Osteoblast (primary cell): ENCODE measurements around the gene SLC4A9. TPM values are rescaled to one million over a fixed set of nuclear protein-coding genes. Genes with fewer than 3 reads are reported as not detected.
A peak's percentile ranks its signal among the peaks of the same experiment; 100 is the strongest.

Experiments used
- DNase-seq: peaks from one replicate; pipeline ENCODE4 v3.0.0; 2011; ENCODE audit warnings: low spot score, mixed read lengths; ENCODE audit not compliant: insufficient read length; ENCODE audit errors: missing footprints
- H2AFZ ChIP-seq: 2 replicates; pipeline ENCODE4 v1.6.0; 2011; ENCODE audit warnings: mild to moderate bottlenecking, low read length
- H3K27ac ChIP-seq: 2 replicates; pipeline ENCODE4 v1.5.1; 2011; ENCODE audit warnings: mild to moderate bottlenecking, low read depth, low read length, moderate library complexity
- H3K27me3 ChIP-seq: 2 replicates; pipeline ENCODE4 v1.6.0; 2012; ENCODE audit warnings: mild to moderate bottlenecking, control low read depth, inconsistent platforms, low read length, moderate library complexity; ENCODE audit not compliant: insufficient read depth
- H3K36me3 ChIP-seq: 2 replicates; pipeline ENCODE4 v1.5.1; 2011; ENCODE audit warnings: mild to moderate bottlenecking, low read length, control low read depth, moderate library complexity; ENCODE audit not compliant: insufficient read depth
- H3K4me1 ChIP-seq: 2 replicates; pipeline ENCODE4 v1.5.1; 2011; ENCODE audit warnings: mild to moderate bottlenecking, low read length, control low read depth, moderate library complexity; ENCODE audit not compliant: insufficient read depth
- H3K4me2 ChIP-seq: 2 replicates; pipeline ENCODE4 v1.6.0; 2011; ENCODE audit warnings: mild to moderate bottlenecking, low read length; ENCODE audit not compliant: insufficient read depth
- H3K4me3 ChIP-seq: fragments of 200-600 bp; sonication (generic); 3 replicates; pipeline ENCODE4 v1.5.1; 2012; ENCODE audit warnings: mild to moderate bottlenecking, low read length, inconsistent platforms; ENCODE audit not compliant: insufficient read depth
- H3K79me2 ChIP-seq: 2 replicates; pipeline ENCODE4 v1.6.0; 2012; ENCODE audit warnings: mild to moderate bottlenecking, low read length, control low read depth, inconsistent platforms; ENCODE audit not compliant: insufficient read depth
- H3K9me3 ChIP-seq: 2 replicates; pipeline ENCODE4 v1.5.1; 2011; ENCODE audit warnings: low read depth, low read length, control low read depth
- H4K20me1 ChIP-seq: 2 replicates; pipeline ENCODE4 v1.6.0; 2012; ENCODE audit warnings: mild to moderate bottlenecking, low read length, control low read depth; ENCODE audit not compliant: insufficient read depth
- total RNA-seq: library from RNA; depleted of rRNA; stranded (reverse); fragments of >200 nt; gene quantifications from 2 replicates; pipeline ENCODE4 v1.2.3, GENCODE V29; 2012
- TF ChIP-seq, protein P1 (sequence below): IDR thresholded peaks from 2 replicates; pipeline ENCODE4 v1.5.1; 2011; ENCODE audit warnings: mild to moderate bottlenecking, low read depth, low read length, moderate library complexity; ENCODE audit errors: extremely low read depth

The SLC4A9 gene
- total RNA-seq, 1 donor: not detected

DNA sequence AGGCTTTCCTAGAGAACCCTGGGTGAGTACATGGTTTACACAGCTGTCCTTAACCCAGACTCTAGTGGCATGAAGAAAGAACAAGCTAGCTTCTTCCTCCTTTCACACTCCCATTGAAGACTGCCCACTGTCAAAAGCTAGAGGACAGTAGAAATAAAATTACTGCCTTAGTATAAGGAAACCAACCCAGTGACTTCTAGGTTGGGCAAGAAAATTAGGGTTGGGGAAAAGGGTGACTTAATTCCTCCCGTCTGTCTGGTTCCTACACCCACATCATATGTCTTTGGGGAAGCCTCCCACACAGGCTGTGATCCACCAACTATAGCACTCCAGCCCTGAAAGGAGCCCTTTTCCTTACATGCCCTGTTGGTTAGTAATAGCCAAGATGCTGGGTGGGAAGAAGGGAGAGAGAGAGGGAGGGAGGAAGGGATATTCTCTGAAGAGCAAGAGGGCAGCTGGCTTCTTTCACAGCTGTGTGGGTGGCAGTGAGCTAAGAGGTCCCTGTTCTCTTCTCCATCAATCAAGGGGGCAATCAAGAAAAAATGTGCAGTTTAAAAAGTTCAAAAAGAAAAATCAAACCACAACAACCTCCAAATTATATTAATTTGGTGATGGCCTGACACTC lies 35.3 kb upstream of the SLC4A9 start:
- DNase-seq: peak; percentile 62
- TF ChIP-seq, protein P1, sequence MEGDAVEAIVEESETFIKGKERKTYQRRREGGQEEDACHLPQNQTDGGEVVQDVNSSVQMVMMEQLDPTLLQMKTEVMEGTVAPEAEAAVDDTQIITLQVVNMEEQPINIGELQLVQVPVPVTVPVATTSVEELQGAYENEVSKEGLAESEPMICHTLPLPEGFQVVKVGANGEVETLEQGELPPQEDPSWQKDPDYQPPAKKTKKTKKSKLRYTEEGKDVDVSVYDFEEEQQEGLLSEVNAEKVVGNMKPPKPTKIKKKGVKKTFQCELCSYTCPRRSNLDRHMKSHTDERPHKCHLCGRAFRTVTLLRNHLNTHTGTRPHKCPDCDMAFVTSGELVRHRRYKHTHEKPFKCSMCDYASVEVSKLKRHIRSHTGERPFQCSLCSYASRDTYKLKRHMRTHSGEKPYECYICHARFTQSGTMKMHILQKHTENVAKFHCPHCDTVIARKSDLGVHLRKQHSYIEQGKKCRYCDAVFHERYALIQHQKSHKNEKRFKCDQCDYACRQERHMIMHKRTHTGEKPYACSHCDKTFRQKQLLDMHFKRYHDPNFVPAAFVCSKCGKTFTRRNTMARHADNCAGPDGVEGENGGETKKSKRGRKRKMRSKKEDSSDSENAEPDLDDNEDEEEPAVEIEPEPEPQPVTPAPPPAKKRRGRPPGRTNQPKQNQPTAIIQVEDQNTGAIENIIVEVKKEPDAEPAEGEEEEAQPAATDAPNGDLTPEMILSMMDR: no peak

DNA sequence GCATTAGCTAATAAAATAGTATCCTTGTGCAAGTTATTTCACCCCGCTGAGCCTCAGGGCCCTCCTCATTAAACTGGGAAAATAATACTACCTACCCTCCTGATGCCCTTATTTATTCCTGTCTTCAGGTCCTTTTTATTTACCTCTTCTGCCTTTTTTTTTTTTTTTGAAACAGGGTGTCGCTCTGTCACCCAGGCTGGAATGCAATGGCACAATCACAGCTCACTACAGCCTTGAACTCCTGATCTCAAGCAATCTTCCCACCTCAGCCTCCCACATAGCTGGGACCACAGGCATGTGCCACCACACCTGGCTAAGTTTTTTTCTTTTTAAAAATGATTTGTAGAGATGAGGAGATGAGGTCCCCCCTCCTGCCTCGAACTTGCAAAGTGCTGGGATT lies 34.5 kb upstream of the SLC4A9 start:
- Histone ChIP-seq H2AFZ (no peak overlapping the region), H3K4me2 (no peak overlapping the region), H3K36me3 (no peaks in the 10 kb centered on the region), H3K27ac (peak overlapping the region; percentile 82), H3K9me3 (no peaks in the 10 kb centered on the region), H3K4me1 (peaks cover 47% of the 10 kb centered on the region), H3K79me2 (no peaks in the 10 kb centered on the region), H4K20me1 (no peaks in the 10 kb centered on the region), H3K4me3 (no peak overlapping the region), H3K27me3 (no peaks in the 10 kb centered on the region)
- TF ChIP-seq, protein P1: no peak
- no peak for DNase-seq

More for the DNA sequence above, 35.3 kb upstream of the SLC4A9 start:
- no peak overlapping the region for H2AFZ ChIP-seq
- peaks cover 47% of the 10 kb centered on the region for H3K4me1 ChIP-seq
- no peaks in the 10 kb centered on the region for H4K20me1 ChIP-seq
- no peaks in the 10 kb centered on the region for H3K79me2 ChIP-seq
- no peaks in the 10 kb centered on the region for H3K27me3 ChIP-seq
- no peak overlapping the region for H3K4me3 ChIP-seq
- peak overlapping the region; percentile 18 for H3K4me2 ChIP-seq
- H3K27ac ChIP-seq: peak overlapping the region; percentile 82
- no peaks in the 10 kb centered on the region for H3K36me3 ChIP-seq
- H3K9me3 ChIP-seq: no peaks in the 10 kb centered on the region

DNA sequence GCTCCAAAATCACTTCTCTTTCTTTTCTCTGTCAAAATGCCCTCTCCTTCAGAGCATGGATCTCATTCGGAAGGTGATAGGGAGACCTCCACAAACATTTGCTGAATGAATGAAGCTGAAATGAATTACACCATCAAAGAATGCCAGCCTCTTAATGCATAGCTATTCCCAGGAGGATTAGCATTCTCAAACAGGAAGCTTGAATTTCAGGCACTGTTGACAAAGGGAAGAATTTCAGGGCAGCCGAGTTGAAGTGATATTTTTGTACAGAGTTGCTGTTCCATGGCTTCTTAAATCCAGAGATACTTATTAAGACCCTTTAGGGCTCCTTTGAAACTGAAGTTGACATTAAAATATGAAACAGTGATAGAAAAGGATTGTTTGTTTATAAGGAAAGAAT lies 32.4 kb upstream of the SLC4A9 start:
- Histone ChIP-seq H3K4me2 (peak overlapping the region; percentile 8), H4K20me1 (no peaks in the 10 kb centered on the region), H3K27me3 (no peaks in the 10 kb centered on the region), H3K36me3 (peaks cover 6% of the 10 kb centered on the region), H3K9me3 (no peaks in the 10 kb centered on the region), H3K79me2 (no peaks in the 10 kb centered on the region), H3K27ac (no peak overlapping the region), H2AFZ (no peak overlapping the region), H3K4me1 (peaks cover 36% of the 10 kb centered on the region), H3K4me3 (no peak overlapping the region)
- peak; percentile 71 for DNase-seq
- TF ChIP-seq, protein P1: no peak

DNA sequence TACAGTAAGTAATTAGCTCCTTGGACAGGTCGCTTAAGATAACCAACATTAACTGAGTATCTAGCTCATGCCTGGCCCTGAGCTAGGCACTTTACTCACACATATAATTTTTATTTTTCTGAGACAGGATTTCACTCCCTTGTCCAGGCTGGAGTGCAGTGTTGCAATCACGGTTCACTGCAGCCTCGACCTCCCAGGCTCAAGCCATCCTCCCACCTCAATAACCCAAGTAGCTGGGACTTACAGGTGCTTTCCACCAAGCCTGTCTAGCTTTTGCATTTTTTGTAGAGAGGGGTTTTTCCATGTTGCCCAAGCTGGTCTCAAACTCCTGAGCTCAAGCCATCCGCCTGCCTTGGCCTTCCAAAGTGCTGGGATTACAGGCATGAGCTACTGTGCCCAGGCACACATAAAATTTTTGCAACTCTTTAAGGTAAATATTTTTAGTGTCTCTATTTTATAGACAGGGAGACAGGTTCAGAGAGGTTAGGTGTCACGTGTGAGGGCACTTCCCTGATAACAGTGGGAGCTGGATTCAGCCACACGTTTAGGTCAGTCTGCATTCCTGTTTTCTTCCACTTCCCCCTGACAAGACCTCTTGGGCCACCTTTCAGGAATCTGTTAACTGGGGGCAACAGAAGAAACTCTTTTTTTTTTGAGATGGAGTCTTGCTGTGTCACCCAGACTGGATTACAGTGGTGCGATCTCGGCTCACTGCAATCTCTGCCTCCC lies 31.8 kb upstream of the SLC4A9 start:
- H3K9me3 ChIP-seq: no peaks in the 10 kb centered on the region
- no peaks in the 10 kb centered on the region for H3K79me2 ChIP-seq
- H3K4me1 ChIP-seq: peaks cover 31% of the 10 kb centered on the region
- H3K4me2 ChIP-seq: no peak overlapping the region
- no peak overlapping the region for H3K27ac ChIP-seq
- no peaks in the 10 kb centered on the region for H4K20me1 ChIP-seq
- no peaks in the 10 kb centered on the region for H3K27me3 ChIP-seq
- H3K4me3 ChIP-seq: no peak overlapping the region
- H2AFZ ChIP-seq: no peak overlapping the region
- DNase-seq: peak; percentile 56
- TF ChIP-seq, protein P1: no peak
- peaks cover 12% of the 10 kb centered on the region for H3K36me3 ChIP-seq
